ENCODE measurements around the gene ZBTB8OS. TPM values are rescaled to one million over a fixed set of nuclear protein-coding genes. Genes with fewer than 3 reads are reported as not detected.

Gene ZBTB8OS
- total RNA-seq, 1 experiment from 2014 or later = 49.2 TPM

GRCh38 chr1:32612189-32612881 is 38.0 kb downstream of the ZBTB8OS start (continued):
- 0 out of 2 replicates have a peak, but pooled peaks have one; percentile 44 for TF ChIP-seq MAX (IDR thresholded peaks at IDR 0.05)
- peak; percentile 67; the same call in 1 of the 2 replicates for TF ChIP-seq CBX3 (IDR thresholded peaks at IDR 0.05; ENCODE audit: low read depth)
- no peak for TF ChIP-seq FOSL1 (IDR thresholded peaks at IDR 0.05; ENCODE audit: low read depth)

- Histone ChIP-seq H3K4me3 (replicated peaks in 1 of 2; ENCODE audit: low read depth in 1 of 2, low read length in 2 of 2) (peak overlapping the region; percentile 52 to 74), H3K4me2 (ENCODE audit: low read length) (peak overlapping the region; percentile 97), H3K79me2 (ENCODE audit: insufficient read depth, low read length) (no peaks in the 10 kb centered on the region), H3K36me3 (ENCODE audit: control insufficient read depth in 1 of 2, insufficient read depth in 2 of 2, low read length in 2 of 2) (no peaks in the 10 kb centered on the region), H4K20me1 (ENCODE audit: insufficient read depth) (no peaks in the 10 kb centered on the region), H3K9me3 (ENCODE audit: control insufficient read depth in 1 of 2, insufficient read depth in 1 of 2, low read depth in 1 of 2, low read length in 2 of 2) (no peaks in the 10 kb centered on the region), H3K9ac (ENCODE audit: low read length) (peak overlapping the region; percentile 68), H3K27me3 (ENCODE audit: insufficient read depth, low read length) (no peaks in the 10 kb centered on the region), H3K27ac (ENCODE audit: low read depth, low read length) (peak overlapping the region; percentile 20; the same call in 1 of the 2 replicates), H2AFZ (ENCODE audit: low read depth, low read length, poor library complexity, severe bottlenecking) (no peak overlapping the region), H3K4me1 (ENCODE audit: control insufficient read depth in 1 of 2, insufficient read depth in 2 of 2, low read length in 2 of 2) (peaks cover 9 to 13% of the 10 kb centered on the region in 2 experiments), H3K9me2 (ENCODE audit: insufficient read depth) (no peaks in the 10 kb centered on the region)
- ChIA-PET POLR2A (interaction anchor here (1.1 to 1.6 kb wide), 4 partner anchors 11 to 163 kb away, joined by 3 to 4 read pairs (median 3); no protein-coding TSS in a partner anchor), RAD21 (ENCODE audit: low non-redundant PET in 1 of 2, low total read pairs in 2 of 2, uncharacterized antibody in 2 of 2, unreplicated experiment in 2 of 2) (no interaction called here), CTCF (no interaction called here)
- TF ChIP-seq SIN3A (IDR thresholded peaks at IDR 0.05; ENCODE audit: low read depth) (peak; percentile 26; the same call in 1 of the 2 replicates), EZH2 (IDR thresholded peaks at IDR 0.05) (no peak)
- ATAC-seq (peak; percentile 42; the same call in 1 of the 2 replicates), DNase-seq (ENCODE audit: low read depth, low spot score) (no peak)
- intact Hi-C loops (cut with micrococcal nuclease) = no loop called here
- BruUV-seq (replicated peaks) = TSS peak; percentile 62
These were observed 38.5 kb downstream of the ZBTB8OS start for GRCh38 chr1:32611859-32612188.

- DNase-seq (ENCODE audit: low read depth, low spot score) = no peak
- no peak overlapping the region for H3K9ac ChIP-seq (ENCODE audit: low read length)
- no peak for TF ChIP-seq POLR2A (IDR thresholded peaks at IDR 0.05; ENCODE audit: borderline replicate concordance, extremely low read depth, insufficient read depth, insufficient read length)
- TF ChIP-seq EGR1 (IDR thresholded peaks at IDR 0.05; ENCODE audit: low read depth) = no peak
- TF ChIP-seq POLR2AphosphoS5 (IDR thresholded peaks at IDR 0.05; ENCODE audit: low read depth, low read length) = no peak
- TF ChIP-seq JUND (IDR thresholded peaks at IDR 0.05) = no peak
- no peak for TF ChIP-seq EZH2 (IDR thresholded peaks at IDR 0.05)
- no peak for TF ChIP-seq SP1 (IDR thresholded peaks at IDR 0.05; ENCODE audit: low read depth)
- TF ChIP-seq FOSL1 (IDR thresholded peaks at IDR 0.05; ENCODE audit: low read depth) = no peak
- no peak for TF ChIP-seq ZFX (IDR thresholded peaks at IDR 0.05)
- no peak for TF ChIP-seq MAX (IDR thresholded peaks at IDR 0.05)
- TF ChIP-seq ELF1 (IDR thresholded peaks at IDR 0.05; ENCODE audit: borderline replicate concordance, low read depth) = no peak
- no peak for TF ChIP-seq ZBTB33 (IDR thresholded peaks at IDR 0.05; ENCODE audit: extremely low read depth, insufficient replicate concordance, low read length)
- no peak for TF ChIP-seq ATF3 (IDR thresholded peaks at IDR 0.05)
- TF ChIP-seq TCF7L2 (IDR thresholded peaks at IDR 0.05; ENCODE audit: borderline replicate concordance, extremely low read depth, insufficient read depth, insufficient read length) = no peak
- H3K27ac ChIP-seq (ENCODE audit: low read depth, low read length) = no peak overlapping the region
- H3K79me2 ChIP-seq (ENCODE audit: insufficient read depth, low read length) = no peaks in the 10 kb centered on the region
- CTCF ChIA-PET = interaction anchor here (1.5 kb wide), 1 partner anchor 42 kb away, joined by 3 read pairs; the partner anchor contains the start of gene RBBP4
- H4K20me1 ChIP-seq (ENCODE audit: insufficient read depth) = no peaks in the 10 kb centered on the region
- H3K27me3 ChIP-seq (ENCODE audit: insufficient read depth, low read length) = no peaks in the 10 kb centered on the region
- no peaks in the 10 kb centered on the region for H3K36me3 ChIP-seq (ENCODE audit: control insufficient read depth in 1 of 2, insufficient read depth in 2 of 2, low read length in 2 of 2)
- intact Hi-C loops (cut with micrococcal nuclease) = no loop called here
- POLR2A ChIA-PET = no interaction called here
- H3K9me2 ChIP-seq (ENCODE audit: insufficient read depth) = no peaks in the 10 kb centered on the region
- no peak overlapping the region for H3K4me2 ChIP-seq (ENCODE audit: low read length)
- no peak overlapping the region for H3K4me3 ChIP-seq (replicated peaks in 1 of 2; ENCODE audit: low read depth in 1 of 2, low read length in 2 of 2)
- no peak overlapping the region for H2AFZ ChIP-seq (ENCODE audit: low read depth, low read length, poor library complexity, severe bottlenecking)
- no peak for ATAC-seq
- RAD21 ChIA-PET (ENCODE audit: low non-redundant PET in 1 of 2, low total read pairs in 2 of 2, uncharacterized antibody in 2 of 2, unreplicated experiment in 2 of 2) = no interaction called here
- peaks cover 9 to 13% of the 10 kb centered on the region in 2 experiments for H3K4me1 ChIP-seq (ENCODE audit: control insufficient read depth in 1 of 2, insufficient read depth in 2 of 2, low read length in 2 of 2)
- no peaks in the 10 kb centered on the region for H3K9me3 ChIP-seq (ENCODE audit: control insufficient read depth in 1 of 2, insufficient read depth in 1 of 2, low read depth in 1 of 2, low read length in 2 of 2)
- BruUV-seq (replicated peaks) = no TSS peak
These were observed 41.2 kb downstream of the ZBTB8OS start for GRCh38 chr1:32609180-32609579.

Measured in HCT116 (cell line).